ENCODE data around the gene EOGT.

EOGT gene

GRCh38 chr3:68953816-68954444 lies 59.6 kb downstream of the EOGT start:
- no peak for DNase-seq

GRCh38 chr3:68945225-68945624 lies 68.3 kb downstream of the EOGT start:
- DNase-seq = no peak

- no peak for DNase-seq
These were observed 69.6 kb downstream of the EOGT start for GRCh38 chr3:68943753-68944500.

- no peak for DNase-seq
These were observed 72.4 kb downstream of the EOGT start for GRCh38 chr3:68941055-68941454.

- DNase-seq = no peak
These were observed 76.6 kb downstream of the EOGT start for GRCh38 chr3:68936856-68937255.

- DNase-seq = no peak
These were observed 77.7 kb downstream of the EOGT start for GRCh38 chr3:68935778-68936177.

GRCh38 chr3:68931406-68932149 lies 81.9 kb downstream of the EOGT start:
- no peak for DNase-seq
